Neural progenitor cell (in vitro differentiated cells): Measurements from ENCODE around the gene DLK1. TPM values are rescaled to one million over a fixed set of nuclear protein-coding genes. Genes with fewer than 3 reads are reported as not detected.

Experiments used
- DNase-seq: peaks from one replicate; pipeline ENCODE4 v3.0.0-alpha.2; 2016; ENCODE audit warnings: low spot score
- H2AFZ ChIP-seq: fragments of 200-600 bp; sonication (generic); replicated peaks from 2 replicates; pipeline ENCODE4 v1.6.1; 2016; ENCODE audit warnings: antibody characterized with exemption
- H3F3A ChIP-seq: fragments of 200-600 bp; sonication (generic); 2 replicates; pipeline ENCODE4 v1.6.1; 2016; ENCODE audit warnings: antibody characterized with exemption, low read depth
- H3K27ac ChIP-seq: fragments of 200-600 bp; sonication (generic); 2 replicates; pipeline ENCODE4 v1.5.1; 2016; ENCODE audit warnings: mild to moderate bottlenecking
- H3K27me3 ChIP-seq: fragments of 200-600 bp; sonication (generic); 2 replicates; pipeline ENCODE4 v1.6.1; 2016; ENCODE audit warnings: mild to moderate bottlenecking, moderate library complexity
- H3K36me3 ChIP-seq: fragments of 200-600 bp; sonication (generic); 2 replicates; pipeline ENCODE4 v1.5.1; 2016
- H3K4me1 ChIP-seq: fragments of 200-600 bp; sonication (generic); 2 replicates; pipeline ENCODE4 v1.6.1; 2016; ENCODE audit warnings: mixed run types
- H3K4me2 ChIP-seq: fragments of 200-600 bp; sonication (generic); 2 replicates; pipeline ENCODE4 v1.6.1; 2016
- H3K4me3 ChIP-seq: fragments of 200-600 bp; sonication (generic); 2 replicates; pipeline ENCODE4 v1.5.1; 2016
- H3K79me2 ChIP-seq: fragments of 200-600 bp; sonication (generic); 2 replicates; pipeline ENCODE4 v1.6.1; 2016; ENCODE audit warnings: low read depth
- H3K9ac ChIP-seq: fragments of 200-600 bp; sonication (generic); 2 replicates; pipeline ENCODE4 v1.6.1; 2016
- H3K9me3 ChIP-seq: fragments of 200-600 bp; sonication (generic); 2 replicates; pipeline ENCODE4 v1.5.1; 2016; ENCODE audit warnings: low read depth
- H4K20me1 ChIP-seq: fragments of 200-600 bp; sonication (generic); 2 replicates; pipeline ENCODE4 v1.6.1; 2016; ENCODE audit warnings: low read depth
- H3K27ac Mint-ChIP-seq: 3 replicates; pipeline ENCODE4 v1.8.0; 2021; ENCODE audit warnings: mixed read lengths
- H3K27me3 Mint-ChIP-seq: 2 replicates; pipeline ENCODE4 v1.8.0; 2022; ENCODE audit warnings: low read depth, mild to moderate bottlenecking, inconsistent platforms, moderate library complexity, mixed read lengths; ENCODE audit not compliant: insufficient read depth
- H3K36me3 Mint-ChIP-seq: 3 replicates; pipeline ENCODE4 v1.8.0; 2021; ENCODE audit warnings: mixed read lengths
- H3K4me1 Mint-ChIP-seq: 3 replicates; pipeline ENCODE4 v1.8.0; 2021; ENCODE audit warnings: mixed read lengths
- H3K4me3 Mint-ChIP-seq: 3 replicates; pipeline ENCODE4 v1.8.0; 2021; ENCODE audit warnings: mild to moderate bottlenecking, moderate library complexity, mixed read lengths
- H3K9me3 Mint-ChIP-seq: 3 replicates; pipeline ENCODE4 v1.8.0; 2020; ENCODE audit warnings: mixed read lengths
- EZH2 ChIP-seq: fragments of 200-600 bp; sonication (generic); IDR thresholded peaks from 2 replicates; pipeline ENCODE4 v1.6.1; 2017; ENCODE audit warnings: antibody characterized with exemption, mild to moderate bottlenecking, moderate library complexity
- EZH2phosphoT487 ChIP-seq: fragments of 200-600 bp; sonication (generic); IDR thresholded peaks from 2 replicates; pipeline ENCODE4 v1.6.1; 2017; ENCODE audit warnings: antibody characterized with exemption
- total RNA-seq: library from RNA; depleted of rRNA; stranded (reverse); fragments of >200 nt; gene quantifications from 2 replicates; pipeline ENCODE4 v1.2.3, GENCODE V29; 2015; ENCODE audit warnings: low replicate concordance
- TF ChIP-seq, protein P1 (sequence below): fragments of 200-600 bp; sonication (generic); IDR thresholded peaks from 2 replicates; pipeline ENCODE4 v1.5.1; 2017; ENCODE audit warnings: antibody characterized with exemption, mild to moderate bottlenecking

The DLK1 gene
- total RNA-seq, 1 donor from 2014 or later, result 312 TPM

DNA sequence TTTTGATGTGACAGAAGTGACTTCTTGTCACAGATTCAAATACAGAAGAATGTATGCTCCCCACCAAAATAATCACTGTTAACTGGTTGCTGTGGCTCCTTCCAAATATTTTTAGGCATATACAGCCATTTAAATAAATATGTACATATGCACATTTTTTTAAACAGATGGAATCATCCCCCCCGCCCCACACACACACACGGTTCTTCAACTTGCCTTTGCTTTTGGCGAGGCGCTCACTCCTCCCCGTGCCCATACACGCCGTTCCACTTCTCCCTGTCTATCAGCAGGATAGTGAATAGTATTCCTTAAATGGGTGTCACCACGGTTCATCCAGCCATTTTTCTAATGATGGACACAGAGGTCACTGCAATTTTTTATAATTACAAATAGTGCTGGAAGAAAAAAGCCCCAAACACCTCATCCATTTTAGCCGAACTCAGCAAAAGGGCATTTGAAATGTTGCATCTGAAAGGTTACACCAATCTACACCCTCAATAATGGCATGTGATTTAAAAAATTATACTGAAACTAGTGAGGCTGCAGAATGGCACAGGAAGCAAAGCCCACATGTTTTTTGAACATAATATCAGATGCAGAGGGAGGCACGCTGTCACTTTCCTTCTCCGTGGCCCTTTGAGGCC lies 60.0 kb downstream of the DLK1 start:
- peaks cover 31% of the 10 kb centered on the region for H3K27me3 Mint-ChIP-seq
- no peaks in the 10 kb centered on the region for H3K36me3 Mint-ChIP-seq
- H3K27ac Mint-ChIP-seq, result no peak overlapping the region
- H3K4me2 ChIP-seq, result no peak overlapping the region
- H4K20me1 ChIP-seq, result no peaks in the 10 kb centered on the region
- no peaks in the 10 kb centered on the region for H3K36me3 ChIP-seq
- peaks cover 40% of the 10 kb centered on the region for H3K4me1 ChIP-seq
- TF ChIP-seq EZH2 (no peak), EZH2phosphoT487 (no peak)
- TF ChIP-seq, protein P1, sequence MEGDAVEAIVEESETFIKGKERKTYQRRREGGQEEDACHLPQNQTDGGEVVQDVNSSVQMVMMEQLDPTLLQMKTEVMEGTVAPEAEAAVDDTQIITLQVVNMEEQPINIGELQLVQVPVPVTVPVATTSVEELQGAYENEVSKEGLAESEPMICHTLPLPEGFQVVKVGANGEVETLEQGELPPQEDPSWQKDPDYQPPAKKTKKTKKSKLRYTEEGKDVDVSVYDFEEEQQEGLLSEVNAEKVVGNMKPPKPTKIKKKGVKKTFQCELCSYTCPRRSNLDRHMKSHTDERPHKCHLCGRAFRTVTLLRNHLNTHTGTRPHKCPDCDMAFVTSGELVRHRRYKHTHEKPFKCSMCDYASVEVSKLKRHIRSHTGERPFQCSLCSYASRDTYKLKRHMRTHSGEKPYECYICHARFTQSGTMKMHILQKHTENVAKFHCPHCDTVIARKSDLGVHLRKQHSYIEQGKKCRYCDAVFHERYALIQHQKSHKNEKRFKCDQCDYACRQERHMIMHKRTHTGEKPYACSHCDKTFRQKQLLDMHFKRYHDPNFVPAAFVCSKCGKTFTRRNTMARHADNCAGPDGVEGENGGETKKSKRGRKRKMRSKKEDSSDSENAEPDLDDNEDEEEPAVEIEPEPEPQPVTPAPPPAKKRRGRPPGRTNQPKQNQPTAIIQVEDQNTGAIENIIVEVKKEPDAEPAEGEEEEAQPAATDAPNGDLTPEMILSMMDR, result no peak
- DNase-seq, result no peak
- no peaks in the 10 kb centered on the region for H3K79me2 ChIP-seq
- no peaks in the 10 kb centered on the region for H3K9me3 ChIP-seq
- H3F3A ChIP-seq, result peaks cover 24% of the 10 kb centered on the region
- peaks cover 2% of the 10 kb centered on the region for H3K9me3 Mint-ChIP-seq
- H3K27me3 ChIP-seq, result no peaks in the 10 kb centered on the region
- no peak overlapping the region for H3K9ac ChIP-seq
- H2AFZ ChIP-seq, result no peak overlapping the region
- H3K4me1 Mint-ChIP-seq, result peaks cover 82% of the 10 kb centered on the region
- no peak overlapping the region for H3K4me3 ChIP-seq
- no peak overlapping the region for H3K4me3 Mint-ChIP-seq
- no peak overlapping the region for H3K27ac ChIP-seq

DNA sequence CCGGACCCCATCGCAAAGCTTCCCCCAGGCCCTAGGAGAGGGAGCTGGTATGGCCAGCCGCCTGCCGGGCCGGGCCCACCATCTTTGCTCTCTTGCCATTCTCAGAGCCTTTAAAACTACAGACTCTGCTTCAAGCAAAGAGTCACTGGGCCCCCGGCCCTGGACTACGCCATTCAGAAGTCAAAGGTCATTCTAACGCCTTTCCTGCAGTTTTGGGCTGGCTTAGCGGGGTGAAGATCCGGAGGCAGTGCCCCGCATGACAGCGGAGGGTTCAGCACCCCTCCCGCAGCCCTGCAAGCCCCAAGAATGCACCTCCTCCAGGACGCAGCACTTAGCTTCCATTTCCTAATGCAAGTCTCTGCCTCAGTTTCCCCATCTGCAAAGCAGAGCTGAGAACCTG lies 61.0 kb downstream of the DLK1 start:
- Histone ChIP-seq H3K9me3 (no peaks in the 10 kb centered on the region), H3K4me3 (no peak overlapping the region), H3F3A (peaks cover 22% of the 10 kb centered on the region), H2AFZ (no peak overlapping the region), H4K20me1 (no peaks in the 10 kb centered on the region), H3K4me1 (peaks cover 35% of the 10 kb centered on the region), H3K4me2 (no peak overlapping the region), H3K9ac (no peak overlapping the region), H3K27ac (no peak overlapping the region), H3K36me3 (no peaks in the 10 kb centered on the region), H3K79me2 (no peaks in the 10 kb centered on the region), H3K27me3 (no peaks in the 10 kb centered on the region)
- Mint-ChIP-seq H3K9me3 (peaks cover 4% of the 10 kb centered on the region), H3K36me3 (no peaks in the 10 kb centered on the region), H3K4me3 (no peak overlapping the region), H3K4me1 (peaks cover 75% of the 10 kb centered on the region), H3K27me3 (peaks cover 25% of the 10 kb centered on the region), H3K27ac (no peak overlapping the region)
- TF ChIP-seq EZH2phosphoT487 (no peak), EZH2 (no peak)
- TF ChIP-seq, protein P1, result no peak
- DNase-seq, result no peak

Other genes starting within 250 kb of the DLK1 start
- 4.0 and 13.4 TPM in 2 replicates for gene BEGAIN, start 139.5 kb upstream of the DLK1 start, total RNA-seq
- 7.3 and 10.6 TPM in 2 replicates for gene MEG3, start 99.2 kb downstream of the DLK1 start, total RNA-seq
- 0.15 and 0.65 TPM in 2 replicates for gene RTL1, start 176.8 kb downstream of the DLK1 start, total RNA-seq